22Rv1 (cell line): ENCODE results near the gene ZC3H11A.
A peak's percentile ranks its signal among the peaks of the same experiment; 100 is the strongest.
"Not testable (repeated sequence)": the region's sequence is repeated elsewhere in the genome, so short reads cannot be mapped to it uniquely, and the experiment has no call there.

Experiments
- H3K27ac ChIP-seq: fragments of 450-650 bp; 2 replicates; pipeline ENCODE4 v1.5.1; 2017
- CTCF ChIP-seq: fragments of 450-650 bp; IDR thresholded peaks from 2 replicates; pipeline ENCODE4 v1.5.1; 2017; ENCODE audit warnings: mild to moderate bottlenecking
- ZFX ChIP-seq: fragments of 450-650 bp; IDR thresholded peaks from 2 replicates; pipeline ENCODE4 v1.6.1; 2017; ENCODE audit warnings: antibody characterized with exemption, borderline replicate concordance

Gene ZC3H11A

GRCh38 chr1:203795441-203796235, at the start of gene ZC3H11A, which contains the start of gene ZBED6:
Gene ZC3H11A, plus strand, starts transcription at chr1:203795623. Its CDS starts 21,448 bp downstream, at chr1:203817071.
Gene ZBED6, plus strand, starts transcription at chr1:203795623. Its CDS starts 1,900 bp downstream, at chr1:203797523.
- peak within 1 kb of the TSS; percentile 84 for H3K27ac ChIP-seq
- TF ChIP-seq ZFX, result 0 out of 2 replicates have a peak, but pooled peaks have one; percentile 16
- no peak for TF ChIP-seq CTCF

GRCh38 chr1:203746281-203746680, 49.1 kb upstream of the ZC3H11A start:
- no peak for TF ChIP-seq ZFX
- no peak for TF ChIP-seq CTCF
- H3K27ac ChIP-seq, result no peak overlapping the region

- H3K27ac ChIP-seq, result no peak overlapping the region
- TF ChIP-seq ZFX, result no peak
- no peak for TF ChIP-seq CTCF
These were observed 44.4 kb upstream of the ZC3H11A start for GRCh38 chr1:203751051-203751450.

- H3K27ac ChIP-seq, result not testable (repeated sequence)
These were observed 43.6 kb upstream of the ZC3H11A start for GRCh38 chr1:203751618-203752361.

- H3K27ac ChIP-seq, result no peak overlapping the region
These were observed 41.0 kb upstream of the ZC3H11A start for GRCh38 chr1:203754455-203754864.

GRCh38 chr1:203756036-203756435, 39.4 kb upstream of the ZC3H11A start:
- H3K27ac ChIP-seq, result no peak overlapping the region
- TF ChIP-seq CTCF (no peak), ZFX (no peak)

More at GRCh38 chr1:203754455-203754864, 41.0 kb upstream of the ZC3H11A start:
- no peak for TF ChIP-seq ZFX
- TF ChIP-seq CTCF, result no peak

- not testable (repeated sequence) for H3K27ac ChIP-seq
These were observed 36.7 kb upstream of the ZC3H11A start for GRCh38 chr1:203758749-203759148.

GRCh38 chr1:203760506-203760905, 34.9 kb upstream of the ZC3H11A start:
- TF ChIP-seq CTCF (no peak), ZFX (no peak)
- no peak overlapping the region for H3K27ac ChIP-seq

- H3K27ac ChIP-seq, result not testable (repeated sequence)
These were observed 33.5 kb upstream of the ZC3H11A start for GRCh38 chr1:203761958-203762357.
